HepG2 (cell line): Measurements from ENCODE around the gene CKS1B. TPM values are rescaled to one million over a fixed set of nuclear protein-coding genes. Genes with fewer than 3 reads are reported as not detected.

Source experiments
- ARNT2 ChIP-seq: sonication (generic); formaldehyde crosslinking; IDR thresholded peaks from 2 replicates; pipeline ENCODE4 v1.8.0; 2022; ENCODE audit warnings: mild to moderate bottlenecking, low read depth, missing genetic modification reagents, moderate library complexity
- CBX1 ChIP-seq: IDR thresholded peaks from one replicate; pipeline ENCODE4 v1.6.1; 2016; ENCODE audit warnings: antibody characterized with exemption, low read depth
- DPF2 ChIP-seq: sonication (generic); formaldehyde crosslinking; IDR thresholded peaks from 2 replicates; pipeline ENCODE4 v1.4.0; 2020; ENCODE audit warnings: mild to moderate bottlenecking, low read depth, missing genetic modification reagents, borderline replicate concordance
- FOSL1 ChIP-seq: sonication (generic); formaldehyde crosslinking; IDR thresholded peaks from 2 replicates; pipeline ENCODE4 v1.9.0; 2021; ENCODE audit warnings: missing genetic modification reagents, borderline replicate concordance
- FOXK1 ChIP-seq: sonication (generic); formaldehyde crosslinking; IDR thresholded peaks from 2 replicates; pipeline ENCODE4 v1.4.0; 2020; ENCODE audit warnings: low read depth, missing genetic modification reagents, borderline replicate concordance
- GATAD1 ChIP-seq: IDR thresholded peaks from 2 replicates; pipeline ENCODE4 v1.6.1; 2016; ENCODE audit warnings: missing genetic modification reagents, missing compliant biosample characterization
- IRF9 ChIP-seq: sonication (generic); formaldehyde crosslinking; IDR thresholded peaks from 2 replicates; pipeline ENCODE4 v1.8.0; 2022; ENCODE audit warnings: missing genetic modification reagents, mild to moderate bottlenecking, borderline replicate concordance
- MED13 ChIP-seq: sonication (generic); formaldehyde crosslinking; IDR thresholded peaks from 2 replicates; pipeline ENCODE4 v1.5.0; 2020; ENCODE audit warnings: missing genetic modification reagents
- NFKB2 ChIP-seq: sonication (generic); formaldehyde crosslinking; IDR thresholded peaks from 2 replicates; pipeline ENCODE4 v1.4.0; 2020; ENCODE audit warnings: missing genetic modification reagents, borderline replicate concordance
- PITX1 ChIP-seq: sonication (generic); formaldehyde crosslinking; IDR thresholded peaks from 2 replicates; pipeline ENCODE4 v1.5.1; 2020; ENCODE audit warnings: mild to moderate bottlenecking, missing genetic modification reagents
- SKI ChIP-seq: fragments of 450-650 bp; IDR thresholded peaks from one replicate; pipeline ENCODE4 v1.6.1; 2018; ENCODE audit warnings: mild to moderate bottlenecking; ENCODE audit not compliant: partially characterized antibody
- ZBTB37 ChIP-seq: sonication (generic); formaldehyde crosslinking; IDR thresholded peaks from 2 replicates; pipeline ENCODE4 v1.4.0; 2020; ENCODE audit warnings: mild to moderate bottlenecking, missing genetic modification reagents
- ZNF20 ChIP-seq: sonication (generic); formaldehyde crosslinking; IDR thresholded peaks from 2 replicates; pipeline ENCODE4 v1.4.0; 2020; ENCODE audit warnings: mild to moderate bottlenecking, moderate library complexity, missing genetic modification reagents
- ZNF331 ChIP-seq: sonication (generic); formaldehyde crosslinking; IDR thresholded peaks from 2 replicates; pipeline ENCODE4 v1.4.0; 2020; ENCODE audit warnings: missing genetic modification reagents
- ZNF552 ChIP-seq: sonication (generic); formaldehyde crosslinking; IDR thresholded peaks from 2 replicates; pipeline ENCODE4 v1.9.0; 2022; ENCODE audit warnings: missing genetic modification reagents, mild to moderate bottlenecking, borderline replicate concordance
- ZNF580 ChIP-seq: IDR thresholded peaks from 2 replicates; pipeline ENCODE4 v1.6.1; 2016; ENCODE audit warnings: low read depth, borderline replicate concordance
- ZNF652 ChIP-seq: IDR thresholded peaks from 2 replicates; pipeline ENCODE4 v1.6.1; 2016; ENCODE audit warnings: low read depth, borderline replicate concordance
- ZNF709 ChIP-seq: sonication (generic); formaldehyde crosslinking; IDR thresholded peaks from 2 replicates; pipeline ENCODE4 v1.5.0; 2020; ENCODE audit warnings: mild to moderate bottlenecking, missing genetic modification reagents
- ZNF883 ChIP-seq: sonication (generic); formaldehyde crosslinking; IDR thresholded peaks from 2 replicates; pipeline ENCODE4 v1.5.1; 2020; ENCODE audit warnings: mild to moderate bottlenecking, missing genetic modification reagents; ENCODE audit errors: not compliant biosample characterization
- polyA plus RNA-seq, 8 experiments: library from polyadenylated mRNA; depleted of rRNA in 3 of 8; stranded (reverse) in 7 of 8; unstranded in 1 of 8; fragments of >200 nt; fragmentation: Illumina TruSeq in 4 of 8; extraction: Trizol in 4 of 8; gene quantifications; 2 replicates each; pipeline versions ENCODE4 v1.2.1 to v1.2.3, GENCODE V29; 2011 to 2016; ENCODE audit warnings: low read depth in 4 of 8, missing spikeins in 1 of 8, mixed read lengths in 1 of 8; ENCODE audit not compliant: insufficient read depth in 1 of 8
- total RNA-seq, 5 experiments: library from RNA; depleted of rRNA; stranded (reverse); fragments of >200 nt; fragmentation: Illumina TruSeq; extraction: Trizol; gene quantifications; 2 replicates each; pipeline ENCODE4 v1.2.3, GENCODE V29; 2016; ENCODE audit warnings: low read depth in 1 of 5
- TF ChIP-seq, protein P1 (sequence below): sonication (generic); formaldehyde crosslinking; IDR thresholded peaks from 2 replicates; pipeline ENCODE4 v1.4.0; 2020; ENCODE audit warnings: missing genetic modification reagents
- TF ChIP-seq, protein P2 (sequence below): sonication (generic); formaldehyde crosslinking; conservative IDR thresholded peaks from 2 replicates; pipeline ENCODE4 v1.8.0; 2022; ENCODE audit warnings: mild to moderate bottlenecking, moderate library complexity, missing genetic modification reagents
- TF ChIP-seq, protein P3 (sequence below): sonication (generic); formaldehyde crosslinking; conservative IDR thresholded peaks from 2 replicates; pipeline ENCODE4 v1.8.0; 2022; ENCODE audit warnings: missing genetic modification reagents

CKS1B gene
- total and polyA plus RNA-seq, 2 of the 13 experiments (the other 11 are each of a cell fraction or from before 2014, with no cell fraction given) = 217 to 222 TPM

- TF ChIP-seq ARNT2 (CRISPR knock-in tag) (0 out of 2 replicates have a peak, but pooled peaks have one; percentile 23), ZNF580 (0 out of 2 replicates have a peak, but pooled peaks have one; percentile 78), PITX1 (CRISPR knock-in tag) (peak; percentile 57; the same call in 1 of the 2 replicates), GATAD1 (CRISPR knock-in tag) (0 out of 2 replicates have a peak, but pooled peaks have one; percentile 51), ZNF20 (CRISPR knock-in tag) (peak; percentile 89; the same call in 1 of the 2 replicates), IRF9 (CRISPR knock-in tag) (no peak), FOXK1 (CRISPR knock-in tag) (peak; percentile 44; the same call in 1 of the 2 replicates), DPF2 (0 out of 2 replicates have a peak, but pooled peaks have one; percentile 33), NFKB2 (CRISPR knock-in tag) (0 out of 2 replicates have a peak, but pooled peaks have one; percentile 70), SKI (peak; percentile 94), ZNF652 (CRISPR knock-in tag) (peak; percentile 10; the same call in 1 of the 2 replicates), ZNF552 (no peak; the same call in 1 of the 2 replicates), ZNF331 (CRISPR knock-in tag) (no peak; the same call in 1 of the 2 replicates), MED13 (CRISPR knock-in tag) (peak; percentile 16; the same call in 1 of the 2 replicates), CBX1 (peak; percentile 33), ZBTB37 (CRISPR knock-in tag) (peak; percentile 18; the same call in 1 of the 2 replicates), ZNF709 (CRISPR knock-in tag) (no peak), ZNF883 (CRISPR knock-in tag) (peak; percentile 54), FOSL1 (CRISPR knock-in tag) (peak; percentile 58; the same call in 1 of the 2 replicates)
- TF ChIP-seq, protein P1, sequence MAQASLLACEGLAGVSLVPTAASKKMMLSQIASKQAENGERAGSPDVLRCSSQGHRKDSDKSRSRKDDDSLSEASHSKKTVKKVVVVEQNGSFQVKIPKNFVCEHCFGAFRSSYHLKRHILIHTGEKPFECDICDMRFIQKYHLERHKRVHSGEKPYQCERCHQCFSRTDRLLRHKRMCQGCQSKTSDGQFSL = peak; percentile 76
- TF ChIP-seq, protein P2, sequence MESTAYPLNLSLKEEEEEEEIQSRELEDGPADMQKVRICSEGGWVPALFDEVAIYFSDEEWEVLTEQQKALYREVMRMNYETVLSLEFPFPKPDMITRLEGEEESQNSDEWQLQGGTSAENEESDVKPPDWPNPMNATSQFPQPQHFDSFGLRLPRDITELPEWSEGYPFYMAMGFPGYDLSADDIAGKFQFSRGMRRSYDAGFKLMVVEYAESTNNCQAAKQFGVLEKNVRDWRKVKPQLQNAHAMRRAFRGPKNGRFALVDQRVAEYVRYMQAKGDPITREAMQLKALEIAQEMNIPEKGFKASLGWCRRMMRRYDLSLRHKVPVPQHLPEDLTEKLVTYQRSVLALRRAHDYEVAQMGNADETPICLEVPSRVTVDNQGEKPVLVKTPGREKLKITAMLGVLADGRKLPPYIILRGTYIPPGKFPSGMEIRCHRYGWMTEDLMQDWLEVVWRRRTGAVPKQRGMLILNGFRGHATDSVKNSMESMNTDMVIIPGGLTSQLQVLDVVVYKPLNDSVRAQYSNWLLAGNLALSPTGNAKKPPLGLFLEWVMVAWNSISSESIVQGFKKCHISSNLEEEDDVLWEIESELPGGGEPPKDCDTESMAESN (CRISPR knock-in tag) = peak; percentile 81
- TF ChIP-seq, protein P3, sequence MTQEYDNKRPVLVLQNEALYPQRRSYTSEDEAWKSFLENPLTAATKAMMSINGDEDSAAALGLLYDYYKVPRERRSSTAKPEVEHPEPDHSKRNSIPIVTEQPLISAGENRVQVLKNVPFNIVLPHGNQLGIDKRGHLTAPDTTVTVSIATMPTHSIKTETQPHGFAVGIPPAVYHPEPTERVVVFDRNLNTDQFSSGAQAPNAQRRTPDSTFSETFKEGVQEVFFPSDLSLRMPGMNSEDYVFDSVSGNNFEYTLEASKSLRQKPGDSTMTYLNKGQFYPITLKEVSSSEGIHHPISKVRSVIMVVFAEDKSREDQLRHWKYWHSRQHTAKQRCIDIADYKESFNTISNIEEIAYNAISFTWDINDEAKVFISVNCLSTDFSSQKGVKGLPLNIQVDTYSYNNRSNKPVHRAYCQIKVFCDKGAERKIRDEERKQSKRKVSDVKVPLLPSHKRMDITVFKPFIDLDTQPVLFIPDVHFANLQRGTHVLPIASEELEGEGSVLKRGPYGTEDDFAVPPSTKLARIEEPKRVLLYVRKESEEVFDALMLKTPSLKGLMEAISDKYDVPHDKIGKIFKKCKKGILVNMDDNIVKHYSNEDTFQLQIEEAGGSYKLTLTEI (CRISPR knock-in tag) = no peak
These were observed 26.4 kb downstream of the CKS1B start (continued) for GRCh38 chr1:155000726-155001424.
